Dermis microvascular lymphatic vessel endothelial cell (primary cell): ENCODE data around the gene BRD3OS. TPM values are rescaled to one million over a fixed set of nuclear protein-coding genes. Genes with fewer than 3 reads are reported as not detected.

Experiments
- DNase-seq, 2 donors: peaks; one replicate each; pipeline versions ENCODE4 v3.0.0 to v3.0.0-alpha.2; 2010; ENCODE audit warnings: low read depth in 2 of 2
- total RNA-seq: library from RNA; depleted of rRNA; stranded (reverse); fragments of >200 nt; gene quantifications from 2 replicates; pipeline ENCODE4 v1.2.1, GENCODE V29; 2014

BRD3OS gene
- total RNA-seq, 1 donor from 2014 or later, result 5.9 TPM

- no peak for DNase-seq
These were observed 24.7 kb downstream of the BRD3OS start for GRCh38 chr9:134049772-134050588.

DNA sequence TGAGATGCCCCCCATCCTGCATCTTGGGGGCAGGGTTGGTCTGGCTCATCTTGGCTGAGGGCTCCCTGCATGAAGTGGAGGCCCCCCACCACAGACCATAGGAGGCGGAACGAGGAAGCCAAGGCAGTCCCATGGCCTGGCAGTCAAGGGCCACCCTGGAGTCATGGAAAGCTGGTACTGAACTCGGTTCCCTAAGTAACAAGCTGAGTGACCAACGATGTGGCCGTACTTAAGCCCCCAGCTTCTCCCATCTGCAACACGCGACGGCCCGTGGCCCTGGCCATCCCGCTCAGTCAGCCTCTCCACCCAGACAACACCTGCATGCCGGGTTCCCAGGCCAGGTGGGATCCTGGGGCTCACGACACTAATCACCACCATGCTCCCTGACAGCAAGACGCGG is 25.4 kb downstream of the BRD3OS start:
- no peak for DNase-seq

DNA sequence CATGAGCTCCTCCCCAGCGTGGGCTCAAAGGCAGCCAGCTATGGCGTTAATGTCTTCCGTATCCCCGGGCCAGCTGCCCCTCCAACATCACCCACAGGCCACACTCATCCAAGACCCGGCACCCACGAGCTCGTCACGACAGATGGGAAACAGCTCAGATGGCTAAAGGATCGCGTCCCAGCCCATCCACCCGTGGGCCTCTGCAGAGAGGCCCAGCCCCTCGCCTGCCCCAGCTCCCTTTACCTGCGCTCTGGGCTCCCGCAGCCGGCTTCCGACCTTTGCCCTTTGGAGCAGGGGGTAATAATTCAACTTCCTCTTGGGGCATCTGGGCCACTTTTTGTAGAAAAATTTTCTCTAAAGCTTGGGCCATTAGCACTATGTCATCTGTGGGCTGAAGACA is 26.0 kb downstream of the BRD3OS start:
- DNase-seq, result no peak

DNA sequence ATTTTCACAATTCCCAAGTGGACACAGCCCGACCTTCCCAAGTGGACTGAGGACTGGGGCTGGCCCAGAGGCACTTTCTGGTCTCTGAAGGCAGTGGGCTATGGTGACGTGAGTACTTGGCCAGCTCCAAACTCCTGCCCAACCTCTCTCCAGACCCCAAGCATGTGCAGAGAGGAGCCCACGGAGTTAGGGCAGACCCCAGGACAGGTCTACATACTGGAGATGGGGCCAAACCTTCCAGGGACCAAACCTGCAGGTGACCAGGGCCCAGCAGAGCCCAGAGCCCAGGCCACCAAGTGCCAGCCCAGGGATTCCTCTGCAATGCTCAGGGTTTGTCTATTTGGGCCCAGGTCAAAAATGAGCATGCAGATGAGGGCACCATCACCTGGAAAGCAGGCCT is 27.2 kb downstream of the BRD3OS start:
- DNase-seq, result no peak

GRCh38 chr9:134052941-134053340 is 27.7 kb downstream of the BRD3OS start:
- no peak for DNase-seq

- DNase-seq, result no peak
These were observed 28.2 kb downstream of the BRD3OS start for GRCh38 chr9:134053401-134053871.

DNA sequence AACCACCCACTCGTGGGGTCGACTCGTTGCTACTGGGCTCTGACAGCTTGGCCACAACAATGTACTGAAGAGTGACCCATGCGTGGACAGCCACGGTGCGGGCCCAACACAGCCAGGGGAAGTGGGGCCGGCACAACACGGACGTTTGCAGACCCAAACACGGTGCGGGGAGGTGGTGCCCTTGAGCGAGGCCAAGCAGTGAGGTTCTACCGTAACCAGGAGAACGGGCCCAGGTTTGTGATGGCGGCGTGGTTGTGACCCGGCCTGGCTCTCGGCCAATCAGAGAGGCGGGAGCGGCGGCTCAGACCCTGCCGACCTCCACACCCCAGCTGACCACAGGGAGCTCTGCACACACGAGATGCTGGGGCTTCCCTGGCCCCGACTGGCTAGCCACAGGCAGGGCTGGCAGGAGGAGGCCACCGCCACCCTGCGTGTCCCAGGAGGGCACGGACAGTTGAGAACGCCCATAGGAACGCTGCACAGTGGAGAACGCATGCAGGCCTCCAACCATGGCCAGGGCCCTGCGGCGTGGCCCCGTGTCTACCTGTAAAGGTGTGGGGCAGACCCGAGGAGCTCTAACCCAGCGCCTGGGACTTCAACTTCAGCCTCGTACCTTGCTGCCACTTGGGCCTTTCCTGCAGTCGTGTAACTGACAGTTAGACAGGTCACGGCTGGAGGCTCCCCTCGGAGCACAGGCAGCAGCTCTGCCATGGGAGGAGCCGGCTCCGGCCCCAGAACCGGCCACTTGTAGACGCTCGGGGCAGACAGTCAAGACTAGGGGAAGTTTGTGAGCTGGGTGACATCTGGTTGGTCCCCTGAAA is 28.9 kb downstream of the BRD3OS start:
- no peak for DNase-seq

DNA sequence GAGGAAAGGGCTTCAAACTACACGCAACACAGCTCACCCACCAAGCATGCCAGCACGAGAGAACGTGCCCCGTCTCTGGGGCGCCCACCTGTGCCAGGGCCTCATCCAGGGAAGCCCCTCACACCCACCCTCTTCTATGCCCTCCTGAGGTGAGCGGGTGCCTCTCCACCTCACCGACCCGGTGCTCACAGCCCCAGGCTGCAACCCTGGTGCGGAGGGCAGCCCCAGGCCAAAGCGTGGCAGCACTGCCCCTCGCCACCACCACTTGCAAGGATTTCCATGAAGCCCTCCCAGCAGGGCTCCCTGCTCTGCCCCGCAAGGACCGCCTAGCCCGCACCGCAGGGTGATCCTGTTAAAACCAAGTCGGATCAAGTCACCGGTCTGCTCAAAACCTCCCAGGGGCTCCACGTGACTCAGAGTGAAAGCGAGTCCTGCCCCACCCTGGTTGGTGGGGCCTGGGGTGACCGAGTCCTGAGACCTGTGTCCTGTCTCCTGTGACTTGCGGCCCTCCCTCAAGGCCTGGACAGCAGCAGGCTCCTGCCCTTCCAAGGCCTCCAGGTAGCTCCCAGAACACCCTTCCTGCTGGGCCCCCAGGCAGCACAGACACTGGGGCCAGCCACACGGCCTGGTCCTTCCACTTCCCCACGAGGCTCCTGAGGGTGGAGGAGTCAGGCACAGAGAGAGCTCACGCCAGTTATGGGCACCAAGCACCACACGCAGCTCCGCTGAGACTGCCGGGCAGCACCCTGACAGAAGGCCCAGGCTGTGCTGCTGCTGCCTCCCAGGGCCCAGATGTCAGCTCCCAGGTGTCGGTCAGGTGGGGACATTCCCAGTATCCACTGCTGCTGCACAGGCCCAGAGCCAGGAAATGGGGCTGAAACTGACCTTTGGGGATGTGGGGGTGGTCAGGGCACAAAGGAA is 29.9 kb downstream of the BRD3OS start:
- no peak for DNase-seq

- DNase-seq, result peak in 1 of 2 donors; percentile 15
These were observed 30.7 kb downstream of the BRD3OS start for GRCh38 chr9:134055981-134056461.

DNA sequence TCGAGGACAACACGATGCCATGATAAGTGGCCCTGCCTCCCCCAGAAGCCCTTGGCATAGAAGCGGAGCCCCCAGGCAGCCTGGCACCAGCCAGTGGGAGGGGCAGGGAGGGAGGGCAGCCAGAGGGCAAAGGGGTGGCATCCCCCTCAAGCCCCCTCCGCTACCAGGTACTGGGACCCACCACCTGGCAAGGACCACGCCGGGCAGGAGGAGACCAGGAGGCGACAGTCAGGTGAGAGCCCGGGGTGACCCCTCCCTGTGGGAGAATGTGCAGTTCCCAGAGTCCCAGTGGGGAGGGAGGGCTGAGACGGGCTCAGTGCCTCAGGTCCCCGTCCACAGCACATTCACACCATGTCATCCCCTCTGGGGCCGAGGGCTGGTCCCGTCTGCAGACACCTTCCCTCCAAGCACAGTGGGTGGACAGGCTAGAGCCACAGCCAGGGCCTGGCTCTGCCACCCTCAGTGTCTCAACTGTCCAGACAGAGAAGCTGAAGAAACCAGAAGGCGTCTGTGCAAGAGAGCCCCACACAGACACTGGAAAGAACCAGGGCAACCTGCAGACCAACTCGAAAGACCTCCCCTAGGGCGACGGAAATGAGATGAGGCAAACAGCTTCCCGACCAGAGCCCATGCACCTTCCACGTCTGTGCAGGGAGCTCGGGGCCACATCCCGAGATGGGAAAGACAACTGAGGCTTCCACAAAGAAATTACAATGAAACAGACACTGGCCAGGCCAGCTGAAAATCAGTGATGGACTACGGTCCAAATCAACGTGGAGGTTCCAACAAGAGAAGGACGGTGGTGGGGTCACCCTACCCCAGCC is 31.4 kb downstream of the BRD3OS start:
- no peak for DNase-seq

- DNase-seq, result no peak
These were observed 32.0 kb downstream of the BRD3OS start for GRCh38 chr9:134057307-134057657.

GRCh38 chr9:134057751-134058701 is 32.7 kb downstream of the BRD3OS start:
- no peak for DNase-seq

- DNase-seq, result peak in 1 of 2 donors; percentile 46
These were observed 33.4 kb downstream of the BRD3OS start for GRCh38 chr9:134058716-134059115.

DNA sequence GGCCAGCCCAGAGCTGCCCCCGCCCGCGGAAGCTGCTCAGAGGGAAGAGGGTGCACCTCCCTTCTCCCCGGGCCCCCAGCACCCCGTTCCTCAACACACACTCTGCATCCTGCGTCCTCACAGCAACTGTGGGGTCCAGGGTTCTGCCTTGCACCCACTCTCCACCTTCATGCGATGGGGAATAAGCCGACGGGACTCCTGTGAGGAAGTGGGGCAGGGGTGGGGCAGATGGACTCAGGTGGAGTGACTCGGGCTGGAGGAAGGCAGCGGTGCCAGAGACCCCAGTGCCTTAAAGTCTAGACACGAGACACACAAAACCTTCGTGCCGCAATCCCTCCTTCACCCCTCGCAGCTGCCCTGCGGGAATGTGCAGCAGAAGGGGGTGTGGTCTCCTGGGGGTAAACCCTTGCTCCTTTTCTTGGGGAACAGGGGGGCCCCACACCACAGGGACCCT is 33.9 kb downstream of the BRD3OS start:
- no peak for DNase-seq

GRCh38 chr9:134059661-134060395 is 34.5 kb downstream of the BRD3OS start:
- DNase-seq, result no peak

DNA sequence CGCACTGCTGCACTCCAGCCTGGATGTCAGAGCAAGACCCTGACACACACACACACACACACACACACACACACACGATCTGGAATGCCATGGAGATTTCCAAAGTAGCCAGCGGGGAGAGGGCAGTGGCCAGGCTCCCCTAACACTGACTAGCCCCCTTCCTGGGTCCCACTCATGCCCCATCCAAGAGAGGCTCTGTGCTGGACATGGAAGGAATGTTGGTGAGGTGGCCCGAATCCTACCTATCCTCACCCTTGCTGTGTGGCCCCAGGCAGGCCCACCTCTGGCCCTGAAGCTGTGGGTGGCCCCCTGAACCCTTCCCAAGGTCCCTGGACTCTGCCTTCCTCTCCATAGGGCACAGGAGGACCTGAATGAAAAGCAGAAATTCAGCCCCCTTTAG is 35.3 kb downstream of the BRD3OS start:
- DNase-seq, result no peak

- no peak for DNase-seq
These were observed 35.9 kb downstream of the BRD3OS start for GRCh38 chr9:134061019-134061687.
